DMS153 (cell line): ENCODE measurements around the gene MRPL36.

ENCODE experiments used
- DNase-seq: peaks from one replicate; lab custom pipeline; 2025; lab: John Stamatoyannopoulos, UW

MRPL36 gene

DNA sequence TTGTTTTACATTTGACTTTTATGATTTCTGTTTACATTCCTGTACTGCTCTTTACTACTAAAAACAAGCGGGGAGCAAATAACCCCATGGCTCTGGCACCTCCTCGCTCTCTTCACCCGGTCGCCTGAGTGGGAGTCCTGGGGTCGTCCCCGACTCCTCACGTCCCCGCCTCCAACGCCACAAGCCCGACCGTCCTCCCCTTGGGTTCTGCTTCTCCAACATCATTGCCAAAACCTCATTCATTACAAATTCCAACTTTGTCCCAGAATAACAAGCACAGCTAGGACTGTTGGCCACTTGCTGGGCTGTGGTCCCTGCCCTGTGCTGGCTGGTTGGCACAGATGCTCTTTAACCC, 35.1 kb downstream of the MRPL36 start:
- DNase-seq: no peak

DNA sequence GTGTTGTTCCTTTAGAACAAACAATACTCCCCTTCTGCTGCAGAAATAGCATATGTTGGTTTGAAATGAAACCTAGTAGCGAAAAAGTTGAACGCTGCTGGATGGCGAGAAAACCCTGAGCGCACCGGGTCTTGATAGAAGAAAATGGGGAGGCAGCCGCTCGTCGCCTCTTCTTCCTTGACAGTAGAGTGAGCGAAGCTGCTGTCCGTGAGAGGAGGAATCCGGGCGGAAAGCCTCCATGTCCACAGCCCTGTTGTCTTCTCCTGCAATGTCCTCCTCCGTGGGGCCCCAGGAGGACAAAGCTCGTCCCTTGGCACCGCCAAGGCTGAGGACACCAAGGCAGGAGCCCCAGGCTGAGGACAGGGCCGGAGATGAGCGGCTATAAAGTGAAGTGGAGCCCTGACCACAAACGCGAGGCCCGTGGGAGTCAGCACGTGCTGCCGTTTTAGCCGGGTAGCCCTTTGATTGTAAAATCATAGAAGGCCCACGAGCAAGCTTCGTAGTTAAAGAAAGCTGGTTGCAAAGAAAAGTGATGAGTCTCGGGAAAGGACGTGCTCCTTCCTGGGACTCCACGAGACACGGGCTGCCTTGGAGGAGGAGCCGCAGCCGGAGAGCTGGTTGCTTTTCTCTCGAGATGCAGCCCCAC, 35.6 kb downstream of the MRPL36 start:
- DNase-seq: no peak

DNA sequence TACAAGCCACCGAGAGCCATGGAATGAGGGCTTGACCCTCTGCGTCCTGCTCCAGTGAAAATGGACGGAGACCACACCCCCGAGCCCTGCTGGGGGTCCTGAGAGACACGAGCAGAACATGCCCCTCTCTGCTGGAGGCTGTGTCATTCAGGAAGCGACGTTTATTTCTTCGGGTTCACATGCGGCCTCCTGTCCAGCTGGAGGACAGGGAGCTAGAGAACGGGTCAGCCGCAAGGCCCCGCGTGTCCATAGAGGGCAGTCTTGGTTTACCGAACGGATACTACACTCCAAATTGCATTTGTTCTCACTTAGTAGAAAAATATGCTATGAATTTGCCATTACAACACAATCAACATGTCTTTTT, 36.1 kb downstream of the MRPL36 start:
- peak; percentile 7 for DNase-seq

DNA sequence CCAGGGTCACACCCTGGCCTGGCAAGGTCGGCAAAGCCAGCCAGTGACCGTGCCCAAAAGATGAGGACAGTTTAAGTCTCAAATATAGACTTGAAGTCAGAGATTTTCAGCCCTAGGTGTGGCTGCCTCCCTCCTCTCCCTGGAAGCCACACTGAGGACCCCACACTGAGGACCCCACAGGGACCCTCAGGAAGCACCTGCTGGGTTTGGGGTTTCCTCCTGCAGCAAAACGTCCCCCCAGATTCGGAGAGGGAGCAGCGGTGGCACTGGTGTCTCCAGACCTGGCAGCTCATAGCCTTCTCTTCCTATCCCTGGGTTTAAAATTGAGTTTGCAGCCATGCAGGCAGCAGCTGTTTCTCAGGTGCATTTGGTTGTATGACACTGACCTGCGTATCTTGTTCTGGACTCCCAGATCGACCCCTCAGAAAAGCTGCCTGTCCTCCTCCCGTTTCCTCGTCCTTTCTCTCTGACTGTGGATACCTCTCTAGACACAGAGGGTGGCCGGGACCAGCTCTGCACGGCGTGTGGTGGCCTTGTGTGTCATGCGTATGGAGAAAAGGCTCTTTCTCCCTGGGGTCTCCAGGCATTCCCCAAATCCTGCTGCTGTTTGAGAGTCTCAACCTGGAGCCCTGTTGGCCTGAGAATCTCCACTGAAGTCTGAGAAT, 36.6 kb downstream of the MRPL36 start:
- no peak for DNase-seq

DNA sequence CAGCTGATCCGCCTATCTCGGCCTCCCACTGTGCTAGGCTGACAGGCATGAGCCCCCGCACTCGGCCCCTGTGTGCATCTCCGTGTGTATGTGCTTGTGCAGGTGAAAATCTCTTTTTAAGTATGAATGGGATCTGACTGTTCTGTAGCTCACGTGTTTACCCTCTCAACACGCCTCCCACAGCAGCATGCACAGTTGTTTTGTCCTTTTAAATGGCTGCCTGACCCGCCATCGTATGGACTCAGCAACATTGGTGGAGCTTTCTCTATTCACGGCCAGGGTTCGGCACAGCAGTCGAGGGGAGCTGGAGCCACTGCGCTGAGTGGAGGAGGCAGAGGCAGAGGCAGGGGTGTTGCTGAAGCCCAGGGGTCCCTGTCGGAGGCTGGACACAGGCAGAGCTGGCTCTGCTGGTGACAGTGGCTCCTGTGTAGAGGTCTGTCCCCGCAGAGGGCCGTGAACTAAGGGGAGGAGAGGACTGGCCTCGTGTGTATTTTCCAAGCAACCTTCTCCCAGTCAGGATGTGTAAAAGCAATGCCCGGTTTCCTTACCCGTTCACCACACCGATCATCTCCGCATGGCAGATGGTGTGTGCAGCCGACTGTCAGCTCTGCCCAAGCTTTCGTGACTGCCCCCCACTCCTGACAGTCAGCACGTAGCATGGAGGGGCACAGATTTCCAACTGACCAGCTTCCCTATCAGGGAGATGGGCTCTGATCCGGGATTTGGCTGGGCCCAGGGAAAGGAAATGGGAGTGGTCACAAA, 37.3 kb downstream of the MRPL36 start:
- DNase-seq: no peak

DNA sequence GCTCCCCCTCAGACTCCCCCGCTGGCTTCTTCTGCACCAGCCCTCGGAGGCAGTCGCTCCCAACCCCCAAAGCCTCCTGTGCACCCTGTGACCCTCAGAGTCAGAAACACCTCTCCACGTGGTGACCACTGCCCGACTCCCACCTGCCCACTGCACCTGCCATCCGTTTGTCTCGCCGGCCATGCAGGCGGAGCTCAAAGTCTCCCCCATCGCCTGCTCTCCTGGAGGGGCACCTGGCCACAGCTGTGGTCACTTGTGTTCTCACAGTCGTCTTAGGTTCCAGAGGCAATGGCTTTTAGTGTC, 38.2 kb downstream of the MRPL36 start:
- no peak for DNase-seq

DNA sequence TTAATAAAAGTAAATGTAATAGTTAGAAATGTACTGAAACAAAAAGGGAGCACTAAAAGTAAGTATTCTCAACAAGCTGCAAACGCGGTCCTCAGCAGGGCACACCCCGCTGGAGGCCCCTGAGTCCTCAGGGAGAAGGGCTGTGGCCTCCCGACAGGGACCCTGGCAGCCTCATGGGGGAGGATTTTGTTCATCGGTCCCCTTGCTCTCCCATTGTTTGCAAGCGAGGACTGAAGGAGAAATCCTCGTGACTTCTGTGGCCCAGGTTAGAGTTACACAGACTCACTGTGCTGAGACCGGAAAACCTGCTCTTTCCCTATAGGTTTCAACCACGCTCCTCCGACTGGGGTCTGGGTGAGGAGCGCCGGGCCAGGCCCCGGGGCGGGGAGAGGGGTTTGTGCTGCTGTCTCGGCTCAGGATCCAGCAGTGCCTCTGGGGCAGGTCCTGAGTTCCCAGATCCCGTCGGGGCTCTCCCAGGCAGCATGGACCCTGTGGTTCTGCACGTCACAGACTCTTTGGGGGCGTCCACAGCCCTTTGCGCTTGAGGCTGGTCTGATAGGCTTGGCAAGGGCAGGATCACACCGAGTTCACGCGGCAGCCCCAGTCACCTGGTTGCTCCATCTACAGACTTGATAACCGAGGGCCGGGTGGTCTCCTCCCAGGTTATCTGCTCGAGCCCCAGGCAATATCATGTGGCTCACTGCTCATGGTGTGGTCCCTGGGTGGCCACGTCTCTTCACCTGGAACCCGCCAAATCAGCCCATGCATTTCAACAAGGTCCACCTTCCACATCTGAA, 38.8 kb downstream of the MRPL36 start:
- DNase-seq: no peak

DNA sequence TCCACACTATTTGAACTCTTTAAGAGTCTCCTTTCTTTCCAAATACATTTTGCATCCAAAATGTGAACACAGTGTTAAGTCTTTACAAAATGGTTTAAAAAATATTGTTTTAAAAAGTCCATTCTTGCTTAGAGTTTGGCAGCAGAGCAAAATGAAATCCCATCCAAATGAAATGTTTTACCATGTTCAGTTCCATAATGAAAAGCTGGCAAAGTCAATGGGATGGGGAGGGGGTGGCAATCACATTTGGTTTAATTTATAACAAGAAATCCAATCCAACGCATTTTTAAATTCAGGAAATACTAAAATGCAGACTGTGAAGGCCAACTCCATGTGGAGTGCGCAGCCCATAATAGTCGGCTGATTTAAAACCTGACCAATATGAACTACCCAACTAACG, 39.4 kb downstream of the MRPL36 start:
- no peak for DNase-seq

DNA sequence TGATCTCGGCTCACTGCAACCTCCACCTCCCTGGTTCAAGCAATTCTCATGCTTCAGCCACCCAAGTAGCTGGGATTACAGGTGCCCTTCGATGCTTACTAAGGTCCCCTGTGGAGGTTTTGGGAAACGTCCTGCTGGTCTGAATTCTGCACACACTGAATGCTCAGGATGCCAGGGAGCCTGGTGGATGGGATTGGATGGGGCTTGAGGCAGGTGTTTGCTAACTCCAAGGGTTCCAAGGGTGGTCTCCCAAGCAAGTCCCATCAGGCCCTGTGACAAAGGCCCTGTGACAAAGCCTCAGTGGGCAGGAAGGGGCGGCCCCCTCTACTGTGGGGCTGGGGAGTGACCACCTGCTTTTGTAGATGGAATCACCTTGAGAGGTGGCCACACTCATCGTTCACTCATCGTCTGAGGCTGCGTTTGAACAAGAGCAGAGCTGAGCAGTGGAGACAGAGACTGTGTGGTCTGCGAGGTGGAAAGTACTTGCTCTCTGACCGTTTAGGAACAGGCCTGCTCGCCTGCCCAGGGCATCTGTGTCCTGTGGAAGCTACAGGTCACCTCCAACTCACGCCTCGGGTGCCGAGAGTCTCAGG, 40.2 kb downstream of the MRPL36 start:
- DNase-seq: no peak

DNA sequence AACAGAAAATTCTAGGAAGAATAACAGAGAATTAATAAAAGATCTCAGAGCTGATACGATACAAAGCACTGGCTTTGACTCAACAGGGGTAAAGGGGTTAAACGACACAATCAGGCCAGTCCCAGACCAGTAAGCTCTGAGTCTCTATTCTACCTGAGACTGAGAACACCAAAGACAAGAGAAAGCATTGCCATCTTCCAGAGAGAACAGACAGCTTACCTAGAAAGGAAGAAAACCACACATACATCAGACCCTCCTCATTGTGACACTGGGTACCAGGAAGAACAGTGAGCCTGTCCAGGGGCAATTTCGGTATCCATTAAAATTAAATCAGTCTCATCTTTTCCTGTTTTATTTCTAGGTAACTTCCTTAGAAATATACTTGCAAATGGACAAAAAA, 41.1 kb downstream of the MRPL36 start:
- DNase-seq: no peak

DNA sequence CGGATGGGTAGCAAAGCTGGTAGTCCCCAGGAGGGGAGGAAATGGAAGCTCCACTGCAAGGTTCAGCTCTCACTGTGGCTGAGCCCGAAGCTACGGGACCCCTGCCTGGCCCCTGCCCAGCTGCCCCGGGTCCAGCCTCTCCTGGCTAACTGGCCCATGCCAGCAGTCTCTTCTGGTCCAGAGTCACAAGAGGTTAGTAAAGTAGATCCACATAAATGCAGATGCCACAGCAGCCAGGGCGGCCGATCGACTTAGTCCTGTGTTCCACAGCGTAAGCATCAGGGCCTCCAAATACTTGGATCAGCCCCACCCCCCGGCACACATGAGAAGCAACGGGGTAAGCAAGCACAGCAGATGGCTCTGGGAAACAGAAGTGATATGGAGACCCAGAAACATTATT, 42.1 kb downstream of the MRPL36 start:
- DNase-seq: no peak

DNA sequence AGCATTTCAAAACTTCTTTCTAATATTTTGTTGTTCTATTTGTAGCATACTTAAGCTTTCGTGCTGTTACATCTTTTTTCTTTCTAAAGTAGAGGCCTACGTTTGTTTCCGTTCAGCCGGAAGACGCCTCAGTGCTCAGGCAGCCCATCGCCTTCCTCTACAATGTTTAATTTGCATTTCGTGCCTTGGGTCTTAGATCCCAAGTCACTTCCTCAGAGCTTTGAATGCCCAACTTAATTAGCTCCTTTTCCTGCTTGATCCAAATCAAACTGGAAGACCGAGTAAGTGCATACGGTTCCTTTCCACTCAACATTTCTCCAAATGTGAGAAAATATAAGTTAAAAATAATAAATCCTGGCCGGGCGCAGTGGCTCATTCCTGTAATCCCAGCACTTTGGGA, 43.2 kb downstream of the MRPL36 start:
- no peak for DNase-seq

DNA sequence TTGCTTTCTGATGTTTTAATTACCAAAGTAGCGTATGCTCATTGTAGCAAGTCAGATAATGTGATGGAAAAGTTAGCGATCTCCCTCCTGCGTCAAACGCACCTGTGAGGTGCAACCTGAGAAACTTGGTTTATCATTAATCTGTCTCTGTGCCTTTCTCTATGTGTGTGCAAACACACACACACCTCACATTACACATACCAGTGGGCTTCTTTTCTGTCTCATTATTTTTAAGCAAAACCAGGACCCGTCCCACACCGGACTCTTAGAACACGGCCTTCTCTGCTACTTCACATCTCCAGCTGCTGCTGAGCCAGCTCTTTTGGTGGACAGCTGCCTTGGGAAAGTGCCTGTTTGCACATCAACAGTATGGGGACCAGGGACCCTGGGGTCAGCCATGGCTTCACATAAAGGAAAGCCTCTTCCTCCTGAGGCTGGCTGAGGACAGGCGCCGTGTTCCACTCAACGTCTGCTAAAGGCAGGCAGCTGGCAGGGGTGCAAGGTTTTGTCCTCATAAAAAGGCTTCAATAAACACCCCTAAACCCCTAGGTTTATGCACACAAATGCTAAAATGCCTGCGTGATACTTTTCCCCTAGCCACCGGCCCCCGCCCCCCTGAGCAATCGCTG, 44.2 kb downstream of the MRPL36 start:
- no peak for DNase-seq

DNA sequence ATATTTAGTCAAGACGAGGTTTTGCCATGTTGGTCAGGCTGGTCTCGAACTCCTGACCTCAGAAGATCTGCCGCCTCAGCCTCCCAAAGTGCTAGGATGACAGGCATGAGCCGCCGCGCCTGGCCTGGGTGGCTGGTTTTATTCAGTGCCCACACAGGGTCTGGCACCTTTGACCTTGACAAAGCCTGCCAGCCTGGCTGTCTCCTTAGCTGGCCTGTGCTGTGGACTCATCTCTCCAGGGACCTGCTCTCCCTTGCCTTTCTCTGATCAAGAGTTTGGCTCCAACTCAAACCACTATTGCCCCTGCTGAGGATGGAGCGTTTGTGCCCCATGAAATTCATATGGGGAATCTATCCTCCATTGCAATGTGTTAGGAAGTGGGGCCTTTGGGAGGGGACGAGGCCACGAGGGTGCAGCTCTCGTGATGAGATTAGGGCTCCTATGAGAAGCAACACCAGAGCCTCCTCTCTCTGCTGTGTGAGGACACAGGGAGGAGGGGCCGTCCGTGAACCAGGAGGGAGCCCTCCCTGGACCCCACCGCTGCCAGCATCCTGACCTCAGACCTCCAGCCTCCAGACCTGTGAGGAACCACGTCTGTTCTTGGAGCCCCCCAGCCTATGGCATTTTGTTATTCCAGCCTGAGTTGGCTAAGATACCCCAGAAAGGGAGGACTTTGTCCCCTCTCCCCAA, 45.0 kb downstream of the MRPL36 start:
- DNase-seq: no peak

DNA sequence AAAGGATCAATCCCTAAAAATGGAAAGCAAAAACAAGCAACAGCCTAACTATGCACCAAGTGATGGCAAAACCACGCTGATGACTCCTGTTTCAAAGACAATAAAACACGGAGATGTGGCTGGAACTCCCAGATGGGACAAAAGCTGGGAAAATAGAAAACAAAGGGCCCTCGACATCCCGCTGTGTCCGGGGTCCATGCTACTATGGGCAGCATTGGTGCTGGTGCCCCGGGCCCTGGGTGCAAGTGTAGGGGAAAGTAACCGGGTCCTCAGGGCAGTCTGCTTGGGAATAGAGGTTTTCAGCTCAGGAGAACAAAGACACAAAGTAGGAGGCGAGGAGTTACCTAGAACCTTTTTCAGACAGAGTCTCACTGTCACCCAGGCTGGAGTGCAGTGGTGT, 46.1 kb downstream of the MRPL36 start:
- no peak for DNase-seq

DNA sequence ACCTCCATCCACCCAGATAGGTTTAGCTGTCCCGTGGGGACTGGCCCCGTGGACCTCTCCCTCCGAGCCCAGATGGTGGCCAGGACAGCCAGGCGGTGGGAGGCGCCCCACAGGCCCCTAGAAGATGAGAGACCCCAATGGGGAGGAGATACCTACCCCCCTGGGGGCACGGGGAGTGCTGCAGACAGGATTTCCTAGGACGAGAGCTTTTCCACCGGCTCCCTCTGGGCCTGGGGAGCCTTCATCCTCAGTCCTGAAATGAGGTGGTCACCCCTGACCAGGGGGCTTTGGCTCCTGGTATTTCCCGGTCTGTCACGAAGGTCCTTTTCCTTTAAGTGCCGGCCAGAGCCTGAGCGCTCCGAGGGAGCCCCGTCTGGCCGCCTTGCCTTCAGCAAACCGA, 46.8 kb downstream of the MRPL36 start:
- DNase-seq: no peak

DNA sequence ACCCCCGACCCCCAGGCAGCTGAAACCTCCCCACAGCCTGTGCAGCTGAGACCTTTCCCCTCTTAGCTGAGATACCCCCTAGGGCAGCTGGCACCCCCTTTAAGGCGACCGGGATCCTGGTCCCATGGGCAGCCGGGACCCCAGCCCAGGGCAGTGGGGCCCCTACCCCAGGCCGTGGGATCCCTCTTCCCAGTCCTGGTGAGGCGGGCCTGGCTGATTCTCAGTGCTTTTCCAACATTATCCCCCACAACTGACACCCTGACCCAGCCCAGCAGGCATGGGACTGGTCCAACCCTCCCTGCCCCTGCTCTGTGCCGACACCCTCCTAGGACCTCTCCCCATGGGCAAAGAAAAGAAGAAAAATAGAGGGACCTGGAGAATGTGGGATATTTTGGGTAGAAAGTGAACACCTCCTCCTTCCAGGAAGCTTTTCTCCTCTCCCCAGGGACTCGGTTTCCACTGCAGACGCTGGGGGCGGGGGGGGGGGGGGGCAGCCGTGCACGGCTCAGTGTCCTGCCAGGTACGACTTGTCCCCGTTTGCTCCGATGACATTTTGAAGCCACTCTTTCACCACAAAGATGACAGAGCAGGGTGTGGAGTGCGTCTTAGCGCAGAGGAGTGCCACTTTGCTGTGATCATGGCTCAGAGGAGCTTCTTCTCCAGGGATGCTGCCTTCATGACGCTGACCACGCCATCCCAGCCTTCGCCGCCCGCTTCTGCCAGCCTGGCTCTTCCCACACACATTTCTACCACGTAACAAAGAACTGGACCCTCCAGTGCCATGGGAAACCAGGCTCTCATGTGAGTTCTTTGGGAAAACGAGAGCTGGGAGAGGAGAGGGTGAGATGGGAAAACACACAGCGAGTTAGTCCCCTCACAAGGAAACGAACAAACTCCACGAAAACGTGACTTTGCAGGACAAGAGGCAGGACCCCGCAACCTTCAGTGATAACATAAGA, 47.5 kb downstream of the MRPL36 start:
- DNase-seq: no peak

DNA sequence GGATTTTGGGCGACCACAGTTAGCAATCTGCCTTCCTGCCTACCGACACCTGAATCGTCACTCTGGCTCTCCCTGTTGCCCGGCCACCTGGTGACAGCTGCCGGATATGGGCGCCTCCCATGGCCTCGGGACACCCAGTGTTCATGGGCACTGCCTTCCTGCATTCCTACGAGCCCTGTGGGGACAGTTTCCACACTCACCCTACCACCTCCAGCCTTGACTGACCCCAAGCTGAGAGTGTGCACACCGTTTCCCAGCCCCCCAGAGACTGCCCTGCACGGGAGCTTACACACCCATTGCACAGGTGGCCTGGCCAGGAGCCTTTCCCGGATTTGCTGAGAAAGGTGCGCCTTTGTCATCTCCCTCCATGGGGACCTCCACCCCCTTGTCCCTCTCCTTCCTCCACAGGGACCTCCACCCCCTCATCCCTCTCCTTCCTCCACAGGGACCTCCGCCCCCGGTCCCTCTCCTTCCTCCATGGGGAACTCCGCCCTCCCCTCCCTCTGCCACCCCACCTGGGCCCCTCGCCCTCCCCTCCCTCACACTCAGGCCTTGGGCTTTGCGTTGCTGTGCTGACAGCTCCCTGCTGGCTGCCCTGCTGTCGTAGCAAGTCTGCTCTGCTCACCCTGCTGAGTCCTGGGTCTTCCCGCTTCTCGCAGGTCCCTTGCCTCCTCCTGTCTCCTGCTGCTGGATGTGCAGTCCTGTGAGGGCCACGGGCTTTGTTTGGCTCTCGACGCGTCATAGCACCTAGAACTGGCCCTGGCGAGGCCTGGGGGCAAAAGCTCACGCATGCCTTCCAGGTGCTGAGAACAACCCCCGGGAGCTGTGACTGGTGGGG, 48.4 kb downstream of the MRPL36 start:
- no peak for DNase-seq

DNA sequence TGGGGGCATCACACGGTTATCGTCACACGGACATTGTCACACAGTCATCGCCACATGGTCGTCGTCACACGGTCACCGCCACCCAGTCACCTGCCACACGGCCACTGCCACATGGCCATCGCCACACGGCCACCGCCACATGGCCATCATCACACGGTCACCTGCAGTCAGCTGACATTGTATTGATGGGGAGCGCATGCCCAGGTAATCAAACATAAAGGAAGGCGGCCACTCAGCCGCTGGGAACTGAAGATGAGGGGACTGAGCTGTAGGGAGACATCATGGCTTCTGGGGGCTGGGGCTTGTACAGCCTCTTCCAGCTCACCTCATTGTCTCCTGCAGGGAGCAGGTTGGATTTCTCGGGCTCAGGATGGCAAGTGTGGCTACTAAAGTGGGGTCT, 49.2 kb downstream of the MRPL36 start:
- no peak for DNase-seq
